ENCODE data around the gene KNDC1. TPM values are rescaled to one million over a fixed set of nuclear protein-coding genes. Genes with fewer than 3 reads are reported as not detected.

KNDC1 gene
- total and polyA plus RNA-seq, 2 of the 4 experiments (the other 2 are of a cell fraction): 0.18 to 1.1 TPM

- H3K18ac ChIP-seq (ENCODE audit: low read depth, low read length): no peak overlapping the region
- no peak overlapping the region for H3K14ac ChIP-seq (replicated peaks; ENCODE audit: low read depth, low read length)
- peak overlapping the region; percentile 98 for H2AK5ac ChIP-seq (ENCODE audit: low read depth, low read length)
- no peaks in the 10 kb centered on the region for H3K36me3 ChIP-seq (ENCODE audit: control insufficient read depth, insufficient read depth, low read length)
- H2BK15ac ChIP-seq (ENCODE audit: low read depth, low read length): 0 out of 3 replicates have a peak overlapping the region, but pooled peaks have one; percentile 74
- no peak overlapping the region for H3K56ac ChIP-seq (ENCODE audit: extremely low read depth, insufficient read depth, low read length)
- TF ChIP-seq ELK1 (IDR thresholded peaks at IDR 0.05; ENCODE audit: borderline replicate concordance, low read depth, low read length) (no peak), FOS (IDR thresholded peaks at IDR 0.05; ENCODE audit: low read depth, low read length) (no peak), SMC3 (IDR thresholded peaks at IDR 0.05; ENCODE audit: low read depth, low read length) (no peak)
- H4K8ac ChIP-seq (ENCODE audit: low read depth in 2 of 2, low read length in 2 of 2): peak overlapping the region in 1 of 2 experiments; percentile 73; a peak in 3 of 4 replicates
- no peak for ATAC-seq (ENCODE audit: low read depth)
- CTCF ChIA-PET: no interaction called here
- WGBS, 2 experiments (ENCODE audit: extremely low coverage in 2 of 2, insufficient read length in 1 of 2): 38% methylated on average over 10 of the region's 27 CpGs; no CpG with 5 or more reads in 1 of the 2 experiments
- intact Hi-C loops (cut with micrococcal nuclease) (loop anchor here (5.0 kb wide), 1 partner anchor 110 kb away; no protein-coding TSS in a partner anchor), dilution Hi-C loops (cut with HindIII; ENCODE audit: low sequenced_read_pairs, unreplicated experiment) (no loop called here), in situ Hi-C loops (cut with MboI; ENCODE audit: low sequenced_read_pairs) (loop anchor here (25.0 kb wide), 1 partner anchor 595 kb away; no protein-coding TSS in a partner anchor)
- peaks cover 0 to 4% of the 10 kb centered on the region in 2 experiments; a peak in 1 of 4 replicates for H3K79me1 ChIP-seq (ENCODE audit: low read depth in 1 of 2, low read length in 2 of 2)
- H3K4me3 ChIP-seq (ENCODE audit: insufficient read depth, low read depth, low read length): no peak overlapping the region
- peak overlapping the region; percentile 93 for H2AK9ac ChIP-seq (replicated peaks; ENCODE audit: low read depth, low read length, poor library complexity)
- peak overlapping the region; percentile 75 for H4K91ac ChIP-seq (ENCODE audit: insufficient read depth, low read depth, low read length)
- POLR2A ChIA-PET (ENCODE audit: unreplicated experiment): no interaction called here
- H2AFZ ChIP-seq (replicated peaks; ENCODE audit: low read length, poor library complexity): peak overlapping the region; percentile 89
- H3K4me2 ChIP-seq (ENCODE audit: low read depth, low read length): no peak overlapping the region
- H4K20me1 ChIP-seq (ENCODE audit: insufficient read depth, low read length): no peaks in the 10 kb centered on the region
- no peak for DNase-seq
- H3K4ac ChIP-seq (ENCODE audit: low read depth, low read length): peak overlapping the region; percentile 80
- H3K9me1 ChIP-seq (ENCODE audit: insufficient read depth, low read length): peaks cover 18% of the 10 kb centered on the region
- H3K9me3 ChIP-seq (ENCODE audit: control insufficient read depth, insufficient read depth, low read length): no peaks in the 10 kb centered on the region
- no peak overlapping the region; the same call in 1 of the 2 replicates for H3K27ac ChIP-seq (ENCODE audit: insufficient read depth, low read length)
- no peak overlapping the region for H4K5ac ChIP-seq (ENCODE audit: low read depth, low read length)
- no TSS peak for BruUV-seq (replicated peaks)
- peak overlapping the region; percentile 39; the same call in 1 of the 2 replicates for H2BK20ac ChIP-seq (ENCODE audit: low read depth, low read length)
- peaks cover 21% of the 10 kb centered on the region for H3K4me1 ChIP-seq (ENCODE audit: control insufficient read depth, insufficient read depth, low read length)
- H2BK5ac ChIP-seq (ENCODE audit: low read depth, low read length, poor library complexity, severe bottlenecking): peak overlapping the region; percentile 65
- H2BK120ac ChIP-seq (ENCODE audit: low read depth, low read length): peak overlapping the region; percentile 88
- no peak overlapping the region for H3K23ac ChIP-seq (ENCODE audit: low read depth, low read length)
- H3K9ac ChIP-seq (ENCODE audit: low read depth, low read length): no peak overlapping the region
- no peaks in the 10 kb centered on the region for H3K27me3 ChIP-seq (ENCODE audit: control insufficient read depth, insufficient read depth, low read length)
Measured at GRCh38 chr10:133257489-133258065, 97.6 kb downstream of the KNDC1 start.
